Osteoblast (primary cell): ENCODE results near the gene SSX2IP. TPM values are rescaled to one million over a fixed set of nuclear protein-coding genes. Genes with fewer than 3 reads are reported as not detected.

Experiments
- DNase-seq: peaks from one replicate; pipeline ENCODE4 v3.0.0; 2011; ENCODE audit warnings: low spot score, mixed read lengths; ENCODE audit not compliant: insufficient read length; ENCODE audit errors: missing footprints
- H2AFZ ChIP-seq: 2 replicates; pipeline ENCODE4 v1.6.0; 2011; ENCODE audit warnings: mild to moderate bottlenecking, low read length
- H3K27ac ChIP-seq: 2 replicates; pipeline ENCODE4 v1.5.1; 2011; ENCODE audit warnings: mild to moderate bottlenecking, low read depth, low read length, moderate library complexity
- H3K27me3 ChIP-seq: 2 replicates; pipeline ENCODE4 v1.6.0; 2012; ENCODE audit warnings: mild to moderate bottlenecking, control low read depth, inconsistent platforms, low read length, moderate library complexity; ENCODE audit not compliant: insufficient read depth
- H3K36me3 ChIP-seq: 2 replicates; pipeline ENCODE4 v1.5.1; 2011; ENCODE audit warnings: mild to moderate bottlenecking, low read length, control low read depth, moderate library complexity; ENCODE audit not compliant: insufficient read depth
- H3K4me1 ChIP-seq: 2 replicates; pipeline ENCODE4 v1.5.1; 2011; ENCODE audit warnings: mild to moderate bottlenecking, low read length, control low read depth, moderate library complexity; ENCODE audit not compliant: insufficient read depth
- H3K4me2 ChIP-seq: 2 replicates; pipeline ENCODE4 v1.6.0; 2011; ENCODE audit warnings: mild to moderate bottlenecking, low read length; ENCODE audit not compliant: insufficient read depth
- H3K4me3 ChIP-seq: fragments of 200-600 bp; sonication (generic); 3 replicates; pipeline ENCODE4 v1.5.1; 2012; ENCODE audit warnings: mild to moderate bottlenecking, low read length, inconsistent platforms; ENCODE audit not compliant: insufficient read depth
- H3K79me2 ChIP-seq: 2 replicates; pipeline ENCODE4 v1.6.0; 2012; ENCODE audit warnings: mild to moderate bottlenecking, low read length, control low read depth, inconsistent platforms; ENCODE audit not compliant: insufficient read depth
- H3K9me3 ChIP-seq: 2 replicates; pipeline ENCODE4 v1.5.1; 2011; ENCODE audit warnings: low read depth, low read length, control low read depth
- H4K20me1 ChIP-seq: 2 replicates; pipeline ENCODE4 v1.6.0; 2012; ENCODE audit warnings: mild to moderate bottlenecking, low read length, control low read depth; ENCODE audit not compliant: insufficient read depth
- total RNA-seq: library from RNA; depleted of rRNA; stranded (reverse); fragments of >200 nt; gene quantifications from 2 replicates; pipeline ENCODE4 v1.2.3, GENCODE V29; 2012
- TF ChIP-seq, protein P1 (sequence below): IDR thresholded peaks from 2 replicates; pipeline ENCODE4 v1.5.1; 2011; ENCODE audit warnings: mild to moderate bottlenecking, low read depth, low read length, moderate library complexity; ENCODE audit errors: extremely low read depth

Gene SSX2IP
- total RNA-seq, 1 donor = 10.9 TPM

DNA sequence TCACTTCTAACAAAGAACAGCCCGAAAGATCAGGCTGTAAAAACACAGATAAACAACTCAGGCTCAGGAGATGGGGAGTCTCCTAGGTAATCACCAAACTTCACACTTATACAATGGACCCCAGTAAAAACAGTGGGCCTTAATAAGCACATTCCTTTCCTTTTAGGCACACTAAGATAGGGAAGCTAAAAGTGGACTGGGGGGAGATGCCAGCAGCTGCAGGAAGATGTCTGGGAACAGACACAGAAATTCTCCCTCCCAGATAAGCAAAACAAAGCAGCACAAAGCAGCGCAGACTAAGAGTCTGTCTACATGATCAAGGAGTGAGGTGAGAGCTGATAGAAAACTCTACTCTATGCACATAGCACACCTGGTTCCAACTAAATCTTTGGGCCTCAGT lies 87.0 kb downstream of the SSX2IP start:
- peak overlapping the region; percentile 94 for H3K27ac ChIP-seq
- no peaks in the 10 kb centered on the region for H3K79me2 ChIP-seq
- H2AFZ ChIP-seq = peak overlapping the region; percentile 56
- TF ChIP-seq, protein P1, sequence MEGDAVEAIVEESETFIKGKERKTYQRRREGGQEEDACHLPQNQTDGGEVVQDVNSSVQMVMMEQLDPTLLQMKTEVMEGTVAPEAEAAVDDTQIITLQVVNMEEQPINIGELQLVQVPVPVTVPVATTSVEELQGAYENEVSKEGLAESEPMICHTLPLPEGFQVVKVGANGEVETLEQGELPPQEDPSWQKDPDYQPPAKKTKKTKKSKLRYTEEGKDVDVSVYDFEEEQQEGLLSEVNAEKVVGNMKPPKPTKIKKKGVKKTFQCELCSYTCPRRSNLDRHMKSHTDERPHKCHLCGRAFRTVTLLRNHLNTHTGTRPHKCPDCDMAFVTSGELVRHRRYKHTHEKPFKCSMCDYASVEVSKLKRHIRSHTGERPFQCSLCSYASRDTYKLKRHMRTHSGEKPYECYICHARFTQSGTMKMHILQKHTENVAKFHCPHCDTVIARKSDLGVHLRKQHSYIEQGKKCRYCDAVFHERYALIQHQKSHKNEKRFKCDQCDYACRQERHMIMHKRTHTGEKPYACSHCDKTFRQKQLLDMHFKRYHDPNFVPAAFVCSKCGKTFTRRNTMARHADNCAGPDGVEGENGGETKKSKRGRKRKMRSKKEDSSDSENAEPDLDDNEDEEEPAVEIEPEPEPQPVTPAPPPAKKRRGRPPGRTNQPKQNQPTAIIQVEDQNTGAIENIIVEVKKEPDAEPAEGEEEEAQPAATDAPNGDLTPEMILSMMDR = no peak
- peak overlapping the region; percentile 72 for H3K4me3 ChIP-seq
- no peaks in the 10 kb centered on the region for H4K20me1 ChIP-seq
- no peaks in the 10 kb centered on the region for H3K27me3 ChIP-seq
- H3K4me2 ChIP-seq = peak overlapping the region; percentile 96
- H3K9me3 ChIP-seq = no peaks in the 10 kb centered on the region
- DNase-seq = no peak
- H3K4me1 ChIP-seq = peaks cover 39% of the 10 kb centered on the region
- H3K36me3 ChIP-seq = no peaks in the 10 kb centered on the region

DNA sequence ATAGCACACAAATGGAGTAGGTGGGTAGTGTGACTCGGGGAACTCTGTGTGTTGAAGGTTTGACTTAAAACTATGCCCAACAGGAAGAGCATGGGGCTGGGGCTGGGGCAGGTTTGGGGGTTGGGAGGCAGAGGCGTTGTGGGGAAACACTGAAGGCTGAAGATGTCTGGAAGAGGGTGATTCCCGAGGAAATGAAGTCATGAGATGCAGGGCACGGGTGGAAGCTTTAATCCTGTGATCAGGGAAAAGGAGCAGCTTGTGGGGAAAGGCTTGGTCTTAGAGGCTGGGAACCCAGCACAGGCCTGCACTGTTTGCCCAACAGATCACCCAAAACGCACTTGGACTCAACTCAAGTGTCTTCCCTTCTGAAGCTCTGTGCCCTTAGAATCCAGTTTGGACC lies 89.5 kb downstream of the SSX2IP start:
- peak overlapping the region; percentile 83 for H3K27ac ChIP-seq
- H3K36me3 ChIP-seq = no peaks in the 10 kb centered on the region
- DNase-seq = no peak
- peak overlapping the region; percentile 73 for H2AFZ ChIP-seq
- no peaks in the 10 kb centered on the region for H3K27me3 ChIP-seq
- no peaks in the 10 kb centered on the region for H4K20me1 ChIP-seq
- H3K79me2 ChIP-seq = no peaks in the 10 kb centered on the region
- no peak overlapping the region for H3K4me2 ChIP-seq
- H3K4me1 ChIP-seq = peaks cover 45% of the 10 kb centered on the region
- H3K9me3 ChIP-seq = no peaks in the 10 kb centered on the region
- no peak overlapping the region for H3K4me3 ChIP-seq
- TF ChIP-seq, protein P1 = no peak

GRCh38 chr1:84598846-84599741 lies 91.2 kb downstream of the SSX2IP start:
- no peaks in the 10 kb centered on the region for H3K79me2 ChIP-seq
- H3K27me3 ChIP-seq = no peaks in the 10 kb centered on the region
- no peaks in the 10 kb centered on the region for H3K36me3 ChIP-seq
- peak; percentile 55 for DNase-seq
- H3K9me3 ChIP-seq = no peaks in the 10 kb centered on the region
- TF ChIP-seq, protein P1 = no peak
- peak overlapping the region; percentile 40 for H3K4me3 ChIP-seq
- peak overlapping the region; percentile 53 for H2AFZ ChIP-seq
- peak overlapping the region; percentile 83 for H3K27ac ChIP-seq
- H4K20me1 ChIP-seq = no peaks in the 10 kb centered on the region
- peak overlapping the region; percentile 74 for H3K4me2 ChIP-seq
- H3K4me1 ChIP-seq = peaks cover 40% of the 10 kb centered on the region

DNA sequence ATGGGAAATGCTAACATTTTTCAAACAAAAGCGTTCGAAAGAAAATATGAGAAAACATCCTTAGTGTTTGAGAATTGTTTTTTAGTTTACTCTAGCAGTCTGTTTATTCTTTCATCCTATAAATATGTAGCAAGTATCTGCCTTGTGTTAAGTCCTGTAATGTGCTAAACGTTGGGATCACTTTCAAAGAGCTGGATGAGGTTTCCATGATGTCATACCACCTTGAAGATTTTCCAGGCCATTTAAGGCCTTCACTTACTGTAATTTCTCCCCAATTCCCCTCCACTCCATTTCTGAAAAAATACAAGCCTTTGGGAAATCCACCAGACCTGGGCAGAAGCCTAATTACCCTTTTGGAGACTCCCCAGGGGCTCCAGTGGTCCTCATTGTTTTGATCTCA lies 91.8 kb downstream of the SSX2IP start:
- Histone ChIP-seq H3K27me3 (no peaks in the 10 kb centered on the region), H4K20me1 (no peaks in the 10 kb centered on the region), H3K4me1 (peaks cover 34% of the 10 kb centered on the region), H3K4me3 (peak overlapping the region; percentile 40), H2AFZ (peak overlapping the region; percentile 53), H3K36me3 (no peaks in the 10 kb centered on the region), H3K79me2 (no peaks in the 10 kb centered on the region), H3K9me3 (no peaks in the 10 kb centered on the region), H3K27ac (peak overlapping the region; percentile 83), H3K4me2 (peak overlapping the region; percentile 74)
- no peak for DNase-seq
- TF ChIP-seq, protein P1 = no peak
